Activated CD8-positive, alpha-beta memory T cell treated with anti-CD3 and anti-CD28 coated beads, Interleukin-2, amount 50 U/mL, for 4 hours (primary cell): ENCODE results near the gene SHROOM4.

Experiments
- DNase-seq: peaks from one replicate; pipeline ENCODE4 v3.0.0-alpha.2; 2020

The SHROOM4 gene

GRCh38 chrX:50705042-50705441, 109.0 kb downstream of the SHROOM4 start:
- no peak for DNase-seq

- no peak for DNase-seq
Observed at GRCh38 chrX:50704360-50704759, 109.6 kb downstream of the SHROOM4 start.

GRCh38 chrX:50700921-50701320, 113.1 kb downstream of the SHROOM4 start:
- DNase-seq = no peak

GRCh38 chrX:50698944-50699343, 115.0 kb downstream of the SHROOM4 start:
- no peak for DNase-seq

- DNase-seq = no peak
Observed at GRCh38 chrX:50697691-50698090, 116.3 kb downstream of the SHROOM4 start.

GRCh38 chrX:50691820-50692219, 122.2 kb downstream of the SHROOM4 start:
- DNase-seq = no peak

- no peak for DNase-seq
Observed at GRCh38 chrX:50684871-50685270, 129.1 kb downstream of the SHROOM4 start.

GRCh38 chrX:50680990-50681389, 133.0 kb downstream of the SHROOM4 start:
- DNase-seq = no peak

- no peak for DNase-seq
Observed at GRCh38 chrX:50677789-50678188, 136.2 kb downstream of the SHROOM4 start.

GRCh38 chrX:50671661-50672060, 142.3 kb downstream of the SHROOM4 start:
- DNase-seq = no peak

GRCh38 chrX:50668860-50669259, 145.1 kb downstream of the SHROOM4 start:
- DNase-seq = no peak

- no peak for DNase-seq
Observed at GRCh38 chrX:50648156-50648555, 165.8 kb downstream of the SHROOM4 start.

- DNase-seq = no peak
Observed at GRCh38 chrX:50644496-50644895, 169.5 kb downstream of the SHROOM4 start.

- no peak for DNase-seq
Observed at GRCh38 chrX:50643525-50644137, 170.4 kb downstream of the SHROOM4 start.

- no peak for DNase-seq
Observed at GRCh38 chrX:50638123-50638522, 175.9 kb downstream of the SHROOM4 start.

GRCh38 chrX:50635817-50636365, 178.1 kb downstream of the SHROOM4 start:
- DNase-seq = no peak

- no peak for DNase-seq
Observed at GRCh38 chrX:50635162-50635561, 178.8 kb downstream of the SHROOM4 start.

- DNase-seq = no peak
Observed at GRCh38 chrX:50629774-50630173, 184.2 kb downstream of the SHROOM4 start.

GRCh38 chrX:50627696-50628095, 186.3 kb downstream of the SHROOM4 start:
- DNase-seq = no peak

- no peak for DNase-seq
Observed at GRCh38 chrX:50626432-50626831, 187.6 kb downstream of the SHROOM4 start.

GRCh38 chrX:50622751-50623150, 191.2 kb downstream of the SHROOM4 start:
- DNase-seq = no peak

- no peak for DNase-seq
Observed at GRCh38 chrX:50618788-50619558, 195.0 kb downstream of the SHROOM4 start.

- no peak for DNase-seq
Observed at GRCh38 chrX:50617183-50617582, 196.8 kb downstream of the SHROOM4 start.

GRCh38 chrX:50615570-50616158, 198.3 kb downstream of the SHROOM4 start:
- no peak for DNase-seq
